Measurements from ENCODE around the gene SELENOI.
A peak's percentile ranks its signal among the peaks of the same experiment; 100 is the strongest.

SELENOI gene

GRCh38 chr2:26399771-26400376 is 53.9 kb downstream of the SELENOI start:
- H3K9me3 ChIP-seq (ENCODE audit: control insufficient read depth, insufficient read depth, low read length) = no peaks in the 10 kb centered on the region
- no peak overlapping the region for H3K9ac ChIP-seq (ENCODE audit: low read depth, low read length)
- H3K36me3 ChIP-seq (ENCODE audit: control insufficient read depth, insufficient read depth, low read length) = no peaks in the 10 kb centered on the region
- H3K27me3 ChIP-seq (ENCODE audit: control insufficient read depth, insufficient read depth, low read length) = no peaks in the 10 kb centered on the region
- H3K4me1 ChIP-seq (ENCODE audit: control insufficient read depth, insufficient read depth, low read length) = peaks cover 3% of the 10 kb centered on the region
- no peak overlapping the region for H3K4me3 ChIP-seq (ENCODE audit: low read depth, low read length)

DNA sequence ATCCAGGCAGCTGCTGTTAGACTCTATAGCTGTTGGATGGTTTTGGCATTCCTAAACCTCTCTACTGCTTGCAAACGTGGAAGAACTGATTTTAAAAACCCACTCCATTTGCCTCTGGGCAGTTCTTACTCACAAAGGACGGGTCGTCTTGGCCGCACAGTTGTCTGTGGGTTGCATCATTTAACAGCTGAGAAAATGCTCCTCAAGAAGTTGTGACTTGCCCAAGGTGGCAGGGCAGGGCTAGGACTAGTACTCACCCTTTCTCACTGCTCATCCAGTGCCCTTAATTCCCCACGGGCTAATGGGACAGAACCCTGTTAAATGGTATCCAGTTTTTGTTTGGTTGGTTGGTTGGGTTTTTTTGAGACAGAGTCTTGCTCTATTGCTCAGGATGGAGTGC is 54.8 kb downstream of the SELENOI start:
- H3K4me3 ChIP-seq (ENCODE audit: low read depth, low read length) = no peak overlapping the region
- H3K27me3 ChIP-seq (ENCODE audit: control insufficient read depth, insufficient read depth, low read length) = no peaks in the 10 kb centered on the region
- H3K9ac ChIP-seq (ENCODE audit: low read depth, low read length) = no peak overlapping the region
- H3K36me3 ChIP-seq (ENCODE audit: control insufficient read depth, insufficient read depth, low read length) = no peaks in the 10 kb centered on the region
- peaks cover 3% of the 10 kb centered on the region for H3K4me1 ChIP-seq (ENCODE audit: control insufficient read depth, insufficient read depth, low read length)
- no peaks in the 10 kb centered on the region for H3K9me3 ChIP-seq (ENCODE audit: control insufficient read depth, insufficient read depth, low read length)

- peaks cover 3% of the 10 kb centered on the region for H3K4me1 ChIP-seq (ENCODE audit: control insufficient read depth, insufficient read depth, low read length)
- peak within 1 kb of the TSS; percentile 70 for H3K4me3 ChIP-seq (ENCODE audit: low read depth, low read length)
- H3K27me3 ChIP-seq (ENCODE audit: control insufficient read depth, insufficient read depth, low read length) = no peaks in the 10 kb centered on the region
- H3K9me3 ChIP-seq (ENCODE audit: control insufficient read depth, insufficient read depth, low read length) = no peaks in the 10 kb centered on the region
- H3K36me3 ChIP-seq (ENCODE audit: control insufficient read depth, insufficient read depth, low read length) = no peaks in the 10 kb centered on the region
- no peak within 1 kb of the TSS for H3K9ac ChIP-seq (ENCODE audit: low read depth, low read length)
These were observed 56.0 kb downstream of the SELENOI start, which contains the start of gene DRC1 for GRCh38 chr2:26401739-26402541. Gene DRC1 (plus strand): TSS chr2:26401920. CDS start chr2:26401990, 70 bp downstream.

- H3K27me3 ChIP-seq (ENCODE audit: control insufficient read depth, insufficient read depth, low read length) = no peaks in the 10 kb centered on the region
These were observed 61.6 kb downstream of the SELENOI start for GRCh38 chr2:26407526-26407925.

DNA sequence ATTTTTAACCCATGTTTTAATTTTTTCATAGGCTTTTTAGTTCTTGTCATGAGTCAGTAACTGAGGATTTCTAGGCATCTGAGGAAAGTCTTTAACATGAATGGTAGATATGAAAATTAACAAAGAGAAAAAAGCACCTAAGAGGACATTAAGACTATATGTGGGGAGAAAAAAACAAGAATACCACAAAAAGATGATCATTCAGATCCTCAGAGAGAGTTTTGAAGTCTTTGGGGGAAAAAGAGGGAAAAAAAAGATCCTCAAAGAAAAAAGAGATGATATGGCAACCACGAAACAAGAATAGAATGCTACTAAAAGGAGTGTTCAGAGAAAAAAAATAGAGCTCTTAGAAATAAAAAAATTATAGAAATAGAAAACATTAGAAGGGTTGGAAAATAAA is 63.8 kb downstream of the SELENOI start:
- H3K4me3 ChIP-seq (ENCODE audit: low read depth, low read length) = no peak overlapping the region
- no peak overlapping the region for H3K9ac ChIP-seq (ENCODE audit: low read depth, low read length)
- no peaks in the 10 kb centered on the region for H3K27me3 ChIP-seq (ENCODE audit: control insufficient read depth, insufficient read depth, low read length)
- no peaks in the 10 kb centered on the region for H3K4me1 ChIP-seq (ENCODE audit: control insufficient read depth, insufficient read depth, low read length)
- H3K36me3 ChIP-seq (ENCODE audit: control insufficient read depth, insufficient read depth, low read length) = no peaks in the 10 kb centered on the region
- no peaks in the 10 kb centered on the region for H3K9me3 ChIP-seq (ENCODE audit: control insufficient read depth, insufficient read depth, low read length)

More at GRCh38 chr2:26407526-26407925, 61.6 kb downstream of the SELENOI start:
- H3K9ac ChIP-seq (ENCODE audit: low read depth, low read length) = no peak overlapping the region
- H3K4me1 ChIP-seq (ENCODE audit: control insufficient read depth, insufficient read depth, low read length) = no peaks in the 10 kb centered on the region
- H3K36me3 ChIP-seq (ENCODE audit: control insufficient read depth, insufficient read depth, low read length) = no peaks in the 10 kb centered on the region
- no peak overlapping the region for H3K4me3 ChIP-seq (ENCODE audit: low read depth, low read length)
- H3K9me3 ChIP-seq (ENCODE audit: control insufficient read depth, insufficient read depth, low read length) = no peaks in the 10 kb centered on the region

GRCh38 chr2:26410764-26411243 is 64.9 kb downstream of the SELENOI start:
- Histone ChIP-seq H3K36me3 (ENCODE audit: control insufficient read depth, insufficient read depth, low read length) (no peaks in the 10 kb centered on the region), H3K9ac (ENCODE audit: low read depth, low read length) (no peak overlapping the region), H3K9me3 (ENCODE audit: control insufficient read depth, insufficient read depth, low read length) (no peaks in the 10 kb centered on the region), H3K4me1 (ENCODE audit: control insufficient read depth, insufficient read depth, low read length) (no peaks in the 10 kb centered on the region), H3K4me3 (ENCODE audit: low read depth, low read length) (no peak overlapping the region), H3K27me3 (ENCODE audit: control insufficient read depth, insufficient read depth, low read length) (no peaks in the 10 kb centered on the region)

DNA sequence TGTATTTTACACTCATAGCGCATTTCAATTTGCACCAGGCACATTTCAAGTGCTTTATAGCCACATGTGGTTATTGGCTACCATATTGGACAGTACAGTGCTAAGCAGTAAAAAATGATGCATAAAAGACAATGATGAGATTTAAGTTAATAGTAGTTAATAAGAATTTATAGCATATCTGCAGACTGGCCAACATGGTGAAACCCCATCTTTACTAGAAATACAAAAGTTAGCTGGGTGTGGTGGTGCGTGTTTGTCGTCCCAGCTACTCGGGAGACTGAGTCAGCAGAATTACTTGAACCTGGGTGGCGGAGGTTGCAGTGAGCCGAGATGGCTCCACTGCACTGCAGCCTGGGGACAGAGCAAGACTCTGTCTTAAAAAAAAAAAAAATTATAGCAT is 65.5 kb downstream of the SELENOI start:
- H3K9me3 ChIP-seq (ENCODE audit: control insufficient read depth, insufficient read depth, low read length) = no peaks in the 10 kb centered on the region
- no peak overlapping the region for H3K4me3 ChIP-seq (ENCODE audit: low read depth, low read length)
- H3K4me1 ChIP-seq (ENCODE audit: control insufficient read depth, insufficient read depth, low read length) = no peaks in the 10 kb centered on the region
- no peaks in the 10 kb centered on the region for H3K36me3 ChIP-seq (ENCODE audit: control insufficient read depth, insufficient read depth, low read length)
- H3K27me3 ChIP-seq (ENCODE audit: control insufficient read depth, insufficient read depth, low read length) = no peaks in the 10 kb centered on the region
- no peak overlapping the region for H3K9ac ChIP-seq (ENCODE audit: low read depth, low read length)

- no peaks in the 10 kb centered on the region for H3K9me3 ChIP-seq (ENCODE audit: control insufficient read depth, insufficient read depth, low read length)
- H3K9ac ChIP-seq (ENCODE audit: low read depth, low read length) = no peak overlapping the region
- no peak overlapping the region for H3K4me3 ChIP-seq (ENCODE audit: low read depth, low read length)
- no peaks in the 10 kb centered on the region for H3K36me3 ChIP-seq (ENCODE audit: control insufficient read depth, insufficient read depth, low read length)
- no peaks in the 10 kb centered on the region for H3K27me3 ChIP-seq (ENCODE audit: control insufficient read depth, insufficient read depth, low read length)
- H3K4me1 ChIP-seq (ENCODE audit: control insufficient read depth, insufficient read depth, low read length) = no peaks in the 10 kb centered on the region
These were observed 66.2 kb downstream of the SELENOI start for GRCh38 chr2:26412091-26412673.

GRCh38 chr2:26414311-26414710 is 68.4 kb downstream of the SELENOI start:
- H3K9me3 ChIP-seq (ENCODE audit: control insufficient read depth, insufficient read depth, low read length) = no peaks in the 10 kb centered on the region
- H3K4me1 ChIP-seq (ENCODE audit: control insufficient read depth, insufficient read depth, low read length) = no peaks in the 10 kb centered on the region
- no peak overlapping the region for H3K4me3 ChIP-seq (ENCODE audit: low read depth, low read length)
- no peaks in the 10 kb centered on the region for H3K27me3 ChIP-seq (ENCODE audit: control insufficient read depth, insufficient read depth, low read length)
- H3K36me3 ChIP-seq (ENCODE audit: control insufficient read depth, insufficient read depth, low read length) = no peaks in the 10 kb centered on the region
- H3K9ac ChIP-seq (ENCODE audit: low read depth, low read length) = no peak overlapping the region

DNA sequence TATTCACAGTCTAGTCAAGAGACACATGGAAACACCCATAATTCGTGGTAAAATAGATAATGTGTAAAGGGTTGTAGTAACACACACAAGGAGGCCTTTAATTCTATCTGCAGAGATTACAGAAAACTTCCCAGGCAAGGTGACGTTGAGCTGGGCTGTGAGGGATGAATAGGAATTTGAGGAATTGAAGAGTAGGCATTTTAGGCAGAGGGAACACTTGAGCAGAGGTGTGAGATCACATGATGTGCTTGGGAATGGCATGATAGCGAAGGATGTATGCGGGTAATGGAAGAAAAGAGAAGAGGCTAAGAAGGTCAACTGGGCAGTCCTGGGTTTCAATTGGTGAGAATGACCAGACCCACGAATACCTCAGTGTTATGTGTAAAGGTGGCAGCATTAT is 76.0 kb downstream of the SELENOI start:
- no peaks in the 10 kb centered on the region for H3K36me3 ChIP-seq (ENCODE audit: control insufficient read depth, insufficient read depth, low read length)
- no peaks in the 10 kb centered on the region for H3K27me3 ChIP-seq (ENCODE audit: control insufficient read depth, insufficient read depth, low read length)
- no peak overlapping the region for H3K9ac ChIP-seq (ENCODE audit: low read depth, low read length)
- H3K9me3 ChIP-seq (ENCODE audit: control insufficient read depth, insufficient read depth, low read length) = no peaks in the 10 kb centered on the region
- H3K4me1 ChIP-seq (ENCODE audit: control insufficient read depth, insufficient read depth, low read length) = peaks cover 2% of the 10 kb centered on the region
- no peak overlapping the region for H3K4me3 ChIP-seq (ENCODE audit: low read depth, low read length)

DNA sequence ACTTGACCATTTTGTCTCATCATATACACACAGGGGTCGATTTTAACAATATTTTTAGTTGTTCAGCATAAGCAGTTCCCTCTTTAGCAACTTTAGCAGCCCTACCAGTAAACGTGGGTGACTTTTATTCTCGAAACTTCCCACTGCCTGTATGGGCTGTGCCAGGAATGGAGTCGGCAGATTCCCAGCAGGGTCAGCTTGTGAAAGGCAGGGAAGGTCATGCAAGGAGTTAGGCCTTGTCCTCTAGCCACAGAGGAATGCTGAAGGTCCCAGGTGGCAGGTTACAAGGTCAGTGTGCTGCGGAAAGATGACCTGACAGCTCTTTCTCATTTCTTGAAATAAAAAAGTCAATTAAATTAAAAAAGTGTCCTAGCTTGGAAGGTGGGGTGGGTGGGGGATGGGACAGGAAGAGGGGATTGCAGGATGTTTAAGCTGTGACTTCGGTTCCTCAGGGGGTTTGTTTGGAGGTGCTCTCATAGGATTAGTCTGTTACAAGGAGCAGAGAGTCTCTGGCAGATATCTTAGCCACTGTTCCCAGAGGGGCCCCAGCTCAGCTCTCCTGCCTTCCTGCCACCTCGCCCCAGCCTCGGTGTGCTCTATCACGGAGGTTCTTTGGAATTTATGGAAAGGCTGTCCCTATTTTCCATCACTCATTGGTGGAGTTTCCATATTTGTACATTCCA is 77.1 kb downstream of the SELENOI start:
- H3K9me3 ChIP-seq (ENCODE audit: control insufficient read depth, insufficient read depth, low read length) = no peaks in the 10 kb centered on the region
- no peak overlapping the region for H3K4me3 ChIP-seq (ENCODE audit: low read depth, low read length)
- H3K36me3 ChIP-seq (ENCODE audit: control insufficient read depth, insufficient read depth, low read length) = no peaks in the 10 kb centered on the region
- no peaks in the 10 kb centered on the region for H3K27me3 ChIP-seq (ENCODE audit: control insufficient read depth, insufficient read depth, low read length)
- H3K9ac ChIP-seq (ENCODE audit: low read depth, low read length) = no peak overlapping the region
- H3K4me1 ChIP-seq (ENCODE audit: control insufficient read depth, insufficient read depth, low read length) = peaks cover 2% of the 10 kb centered on the region
